ENCODE data around the gene AMN1. TPM values are rescaled to one million over a fixed set of nuclear protein-coding genes. Genes with fewer than 3 reads are reported as not detected.
"Not testable (repeated sequence)": the region's sequence is repeated elsewhere in the genome, so short reads cannot be mapped to it uniquely, and the experiment has no call there.

Gene AMN1
- total RNA-seq, 1 donor from 2014 or later = 9.3 TPM

DNA sequence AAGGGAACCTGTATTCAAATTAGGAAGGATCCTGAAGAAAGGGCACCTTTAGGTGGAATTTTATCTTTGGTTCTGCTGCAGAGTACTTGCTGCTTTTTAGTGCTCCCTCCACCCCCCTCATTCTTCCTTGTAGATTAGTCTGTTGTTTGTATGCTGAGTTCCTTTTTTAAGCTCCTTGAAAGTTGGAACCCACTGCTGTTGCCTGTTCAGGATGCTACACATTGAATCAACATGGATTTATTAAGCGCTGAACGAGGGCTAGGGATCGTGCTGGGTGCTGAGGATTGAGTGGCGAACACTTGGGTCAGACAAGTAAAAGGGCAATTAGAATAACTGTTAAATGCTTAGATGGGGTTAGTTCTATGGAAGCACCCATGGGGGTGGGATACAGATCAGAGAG, 884 bp upstream of the AMN1 start:
- H3K4me3 ChIP-seq (ENCODE audit: low read depth, low read length) = peak overlapping the region; percentile 66
- no peaks in the 10 kb centered on the region for H3K27me3 ChIP-seq (ENCODE audit: control insufficient read depth, insufficient read depth, low read length)
- H3K36me3 ChIP-seq (ENCODE audit: control insufficient read depth, insufficient read depth, low read length) = no peaks in the 10 kb centered on the region
- no peak for DNase-seq (ENCODE audit: low read depth)
- TF ChIP-seq, protein P1, sequence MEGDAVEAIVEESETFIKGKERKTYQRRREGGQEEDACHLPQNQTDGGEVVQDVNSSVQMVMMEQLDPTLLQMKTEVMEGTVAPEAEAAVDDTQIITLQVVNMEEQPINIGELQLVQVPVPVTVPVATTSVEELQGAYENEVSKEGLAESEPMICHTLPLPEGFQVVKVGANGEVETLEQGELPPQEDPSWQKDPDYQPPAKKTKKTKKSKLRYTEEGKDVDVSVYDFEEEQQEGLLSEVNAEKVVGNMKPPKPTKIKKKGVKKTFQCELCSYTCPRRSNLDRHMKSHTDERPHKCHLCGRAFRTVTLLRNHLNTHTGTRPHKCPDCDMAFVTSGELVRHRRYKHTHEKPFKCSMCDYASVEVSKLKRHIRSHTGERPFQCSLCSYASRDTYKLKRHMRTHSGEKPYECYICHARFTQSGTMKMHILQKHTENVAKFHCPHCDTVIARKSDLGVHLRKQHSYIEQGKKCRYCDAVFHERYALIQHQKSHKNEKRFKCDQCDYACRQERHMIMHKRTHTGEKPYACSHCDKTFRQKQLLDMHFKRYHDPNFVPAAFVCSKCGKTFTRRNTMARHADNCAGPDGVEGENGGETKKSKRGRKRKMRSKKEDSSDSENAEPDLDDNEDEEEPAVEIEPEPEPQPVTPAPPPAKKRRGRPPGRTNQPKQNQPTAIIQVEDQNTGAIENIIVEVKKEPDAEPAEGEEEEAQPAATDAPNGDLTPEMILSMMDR (IDR thresholded peaks at IDR 0.05; ENCODE audit: insufficient read depth, low read length, poor library complexity, severe bottlenecking) = no peak

DNA sequence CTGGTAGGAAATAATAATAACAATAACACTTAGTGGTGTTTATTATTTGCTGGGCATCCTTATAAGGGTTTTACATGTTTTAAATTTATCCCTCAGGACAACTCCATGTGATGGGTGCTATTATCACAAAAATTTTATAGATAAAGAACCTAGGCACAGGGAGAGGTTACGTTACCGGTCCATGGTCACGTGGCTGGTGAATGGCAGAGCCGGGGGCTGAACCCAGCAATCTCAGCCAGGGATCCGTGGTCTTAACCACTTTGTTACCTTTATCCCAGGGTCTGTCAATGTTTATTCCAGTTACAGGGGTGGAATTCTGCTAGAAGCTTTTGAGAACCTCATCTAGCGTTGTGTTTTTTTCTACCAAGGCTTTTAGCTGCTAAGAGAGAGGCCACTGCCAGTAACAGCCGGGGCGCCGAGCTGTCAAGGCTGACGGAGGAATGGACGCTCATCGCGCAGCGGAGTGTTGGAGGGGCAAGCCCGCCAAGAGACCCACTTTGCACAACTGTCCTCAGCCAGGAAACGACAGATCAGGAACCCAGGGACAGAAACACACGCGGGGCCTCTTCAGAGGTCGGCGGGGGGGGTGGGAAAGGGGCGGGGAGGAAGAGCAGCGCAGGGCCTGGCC, 418 bp downstream of the AMN1 start:
- TF ChIP-seq, protein P1 (IDR thresholded peaks at IDR 0.05; ENCODE audit: insufficient read depth, low read length, poor library complexity, severe bottlenecking) = no peak
- no peaks in the 10 kb centered on the region for H3K36me3 ChIP-seq (ENCODE audit: control insufficient read depth, insufficient read depth, low read length)
- DNase-seq (ENCODE audit: low read depth) = no peak

DNA sequence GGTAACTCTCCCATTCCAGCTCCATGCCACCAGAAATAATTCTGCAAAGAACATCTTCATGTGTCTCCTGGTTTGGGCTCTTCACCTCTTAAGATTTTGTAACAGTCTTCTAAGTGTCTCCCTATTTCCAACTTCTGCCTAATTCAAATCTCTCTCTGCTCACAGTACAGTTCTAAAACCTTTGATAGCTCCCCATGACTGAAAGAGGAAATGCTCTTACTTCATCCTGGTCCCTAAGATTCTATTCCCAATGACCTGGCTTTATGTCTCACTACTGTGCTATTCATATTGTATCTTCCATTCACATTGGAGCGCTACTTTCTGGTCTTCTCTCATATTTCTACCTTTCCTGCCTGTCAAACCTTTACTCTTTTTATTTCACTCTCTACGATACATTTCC, 1.6 kb downstream of the AMN1 start:
- TF ChIP-seq, protein P1 (IDR thresholded peaks at IDR 0.05; ENCODE audit: insufficient read depth, low read length, poor library complexity, severe bottlenecking) = no peak
- Histone ChIP-seq H3K36me3 (ENCODE audit: control insufficient read depth, insufficient read depth, low read length) (no peaks in the 10 kb centered on the region), H3K27me3 (ENCODE audit: control insufficient read depth, insufficient read depth, low read length) (no peaks in the 10 kb centered on the region), H3K4me3 (ENCODE audit: low read depth, low read length) (no peak overlapping the region)
- no peak for DNase-seq (ENCODE audit: low read depth)

More for the DNA sequence above, 418 bp downstream of the AMN1 start:
- H3K4me3 ChIP-seq (ENCODE audit: low read depth, low read length) = peak overlapping the region; percentile 66
- no peaks in the 10 kb centered on the region for H3K27me3 ChIP-seq (ENCODE audit: control insufficient read depth, insufficient read depth, low read length)

DNA sequence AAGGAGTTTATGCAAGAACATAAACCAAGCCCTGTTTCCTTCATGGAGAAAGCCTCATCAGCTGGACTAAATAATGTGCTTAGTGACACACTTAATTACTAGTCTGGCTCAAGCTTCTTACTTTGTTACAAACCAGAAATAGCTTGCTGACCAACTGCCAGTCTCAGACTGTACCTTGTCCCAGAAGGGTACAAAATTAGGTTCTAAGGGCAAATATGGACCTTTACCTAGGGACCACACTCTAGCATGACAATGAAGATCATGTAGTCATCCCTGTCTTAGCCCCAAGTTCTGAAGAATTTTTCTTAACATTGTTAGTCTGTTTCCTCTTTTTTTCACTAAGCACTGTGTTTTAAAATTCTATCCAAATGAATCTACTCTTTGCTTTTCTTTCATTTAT, 2.2 kb downstream of the AMN1 start:
- TF ChIP-seq, protein P1 (IDR thresholded peaks at IDR 0.05; ENCODE audit: insufficient read depth, low read length, poor library complexity, severe bottlenecking) = no peak
- H3K36me3 ChIP-seq (ENCODE audit: control insufficient read depth, insufficient read depth, low read length) = no peaks in the 10 kb centered on the region
- H3K4me3 ChIP-seq (ENCODE audit: low read depth, low read length) = no peak overlapping the region
- no peaks in the 10 kb centered on the region for H3K27me3 ChIP-seq (ENCODE audit: control insufficient read depth, insufficient read depth, low read length)
- DNase-seq (ENCODE audit: low read depth) = no peak

DNA sequence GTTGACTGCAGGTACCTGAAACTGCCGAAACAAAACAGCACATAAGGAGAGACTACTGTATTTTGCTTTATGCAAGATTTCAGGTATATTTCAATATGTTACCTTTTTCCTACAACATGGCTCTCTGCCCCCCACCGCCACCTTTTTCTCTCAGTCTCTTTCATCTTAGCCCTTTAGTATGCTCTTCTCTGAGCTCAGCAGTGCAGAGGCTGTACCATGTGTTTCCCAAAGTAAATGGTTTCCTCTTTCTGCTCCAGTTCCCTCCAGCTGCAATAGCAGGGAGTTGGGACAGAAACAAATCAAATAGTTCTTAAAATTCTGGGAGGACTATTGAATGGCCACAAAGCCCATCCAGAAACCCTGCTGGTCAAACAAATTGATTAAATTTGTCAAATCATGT, 4.3 kb downstream of the AMN1 start:
- TF ChIP-seq, protein P1 (IDR thresholded peaks at IDR 0.05; ENCODE audit: insufficient read depth, low read length, poor library complexity, severe bottlenecking) = no peak
- no peaks in the 10 kb centered on the region for H3K36me3 ChIP-seq (ENCODE audit: control insufficient read depth, insufficient read depth, low read length)

DNA sequence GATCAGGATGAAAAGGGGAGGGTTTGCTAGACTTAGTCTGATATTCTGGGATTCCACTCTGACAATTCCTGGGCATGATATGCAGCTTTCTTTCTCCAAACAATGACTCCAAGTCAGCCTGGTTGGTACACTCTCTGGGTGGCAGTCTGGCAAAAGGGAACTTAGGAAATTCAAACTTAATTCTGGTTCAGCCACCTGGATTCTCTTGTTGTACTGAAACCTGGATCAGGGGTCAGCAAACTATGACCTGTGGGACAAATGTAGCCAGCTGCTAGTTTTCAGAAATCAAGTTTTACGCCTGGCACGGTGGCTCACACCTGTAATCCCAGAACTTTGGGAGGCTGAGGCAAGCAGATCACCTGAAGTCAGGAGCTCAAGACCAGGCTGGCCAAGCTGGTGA, 6.2 kb downstream of the AMN1 start:
- TF ChIP-seq, protein P1 (IDR thresholded peaks at IDR 0.05; ENCODE audit: insufficient read depth, low read length, poor library complexity, severe bottlenecking) = no peak
- no peaks in the 10 kb centered on the region for H3K27me3 ChIP-seq (ENCODE audit: control insufficient read depth, insufficient read depth, low read length)
- no peak for DNase-seq (ENCODE audit: low read depth)
- H3K36me3 ChIP-seq (ENCODE audit: control insufficient read depth, insufficient read depth, low read length) = no peaks in the 10 kb centered on the region
- H3K4me3 ChIP-seq (ENCODE audit: low read depth, low read length) = no peak overlapping the region

More for the DNA sequence above, 4.3 kb downstream of the AMN1 start:
- DNase-seq (ENCODE audit: low read depth) = no peak
- no peaks in the 10 kb centered on the region for H3K27me3 ChIP-seq (ENCODE audit: control insufficient read depth, insufficient read depth, low read length)
- H3K4me3 ChIP-seq (ENCODE audit: low read depth, low read length) = no peak overlapping the region

DNA sequence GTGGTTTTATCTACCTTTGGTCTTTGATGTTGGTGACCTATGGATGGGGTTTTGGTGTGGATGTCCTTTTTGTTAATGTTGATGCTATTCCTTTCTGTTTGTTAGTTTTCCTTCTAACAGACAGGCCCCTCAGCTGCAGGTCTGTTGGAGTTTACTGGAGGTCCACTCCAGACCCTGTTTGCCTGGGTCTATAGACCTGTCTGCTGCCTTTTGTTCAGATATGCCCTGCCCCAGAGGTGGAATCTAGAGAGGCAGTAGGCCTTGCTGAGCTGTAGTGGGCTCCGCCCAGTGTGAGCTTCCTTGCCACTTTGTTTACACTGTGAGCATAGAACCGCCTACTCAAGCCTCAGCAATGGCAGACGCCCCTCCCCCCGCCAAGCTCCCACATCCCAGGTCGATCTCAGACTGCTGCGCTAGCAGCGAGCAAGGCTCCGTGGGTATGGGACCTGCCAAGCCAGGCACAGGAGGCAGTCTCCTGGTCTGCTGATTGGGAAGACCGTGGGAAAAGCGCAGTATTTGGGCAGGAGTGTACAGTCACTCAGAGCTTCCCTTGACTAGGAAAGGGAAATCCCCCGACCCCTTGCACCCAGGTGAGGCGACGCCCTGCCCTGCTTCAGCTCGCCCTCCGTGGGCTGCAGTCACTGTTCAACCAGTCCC, 10.2 kb downstream of the AMN1 start:
- not testable (repeated sequence) for H3K36me3 ChIP-seq (ENCODE audit: control insufficient read depth, insufficient read depth, low read length); DNase-seq (ENCODE audit: low read depth); H3K27me3 ChIP-seq (ENCODE audit: control insufficient read depth, insufficient read depth, low read length); H3K4me3 ChIP-seq (ENCODE audit: low read depth, low read length)

DNA sequence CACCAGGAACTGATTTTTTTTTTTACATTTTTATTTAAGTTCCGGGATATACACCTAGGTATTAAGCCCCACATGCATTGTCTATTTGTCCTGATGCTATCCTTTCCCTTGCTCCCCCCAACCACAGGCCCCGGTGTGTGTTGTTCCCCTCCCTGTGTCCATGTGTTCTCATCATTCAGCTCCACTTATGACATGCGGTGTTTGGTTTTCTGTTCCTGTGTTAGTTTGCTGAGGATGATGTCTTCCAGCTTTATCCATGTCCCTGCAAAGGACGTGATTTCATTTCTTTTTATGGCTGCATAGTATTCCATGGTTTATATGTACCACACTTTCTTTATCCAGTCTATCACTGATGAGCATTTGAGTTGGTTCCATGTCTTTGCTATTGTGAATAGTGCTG, 11.8 kb downstream of the AMN1 start:
- H3K4me3 ChIP-seq (ENCODE audit: low read depth, low read length); DNase-seq (ENCODE audit: low read depth); H3K27me3 ChIP-seq (ENCODE audit: control insufficient read depth, insufficient read depth, low read length); H3K36me3 ChIP-seq (ENCODE audit: control insufficient read depth, insufficient read depth, low read length): not testable (repeated sequence)

Data from kidney epithelial cell (primary cell).